B cell (primary cell): Measurements from ENCODE around the gene ARHGAP26. TPM values are rescaled to one million over a fixed set of nuclear protein-coding genes. Genes with fewer than 3 reads are reported as not detected.

Experiments used
- ATAC-seq: fragments of 200-7000 bp; cut with Tn5 transposase; one replicate; pipeline ENCODE4 v1.10.0; 2021; ENCODE audit warnings: low read depth, mild to moderate bottlenecking, moderate number of reproducible peaks, moderate library complexity
- CTCF ChIA-PET: fragments of 350-600 bp; sonication (Branson Sonifier 250); formaldehyde crosslinking; loops from one replicate; lab custom pipeline; 2021; ENCODE audit warnings: antibody characterized with exemption, inconsistent platforms; lab: Charles Lee
- POLR2A ChIA-PET: fragments of 350-600 bp; sonication (Branson Sonifier 250); formaldehyde crosslinking; loops from one replicate; lab custom pipeline; 2021; ENCODE audit warnings: antibody characterized with exemption; lab: Charles Lee
- DNase-seq: peaks from one replicate; pipeline ENCODE4 v3.0.0; 2013
- H2AFZ ChIP-seq: 2 replicates; pipeline ENCODE4 v1.6.1; 2012; ENCODE audit warnings: mild to moderate bottlenecking, low read depth, low read length; ENCODE audit not compliant: insufficient read depth, poor library complexity, severe bottlenecking
- H3K27ac ChIP-seq, 2 donors: 1 replicate in 1 of 2; 2 replicates in 1 of 2; pipeline ENCODE4 v1.5.1; 2012 to 2013; ENCODE audit warnings: low read length in 2 of 2, mild to moderate bottlenecking in 2 of 2, moderate library complexity in 1 of 2
- H3K27me3 ChIP-seq, 4 experiments: fragments of 200-600 bp in 1 of 4; sonication (generic) in 1 of 4; replicated peaks in 1 of 4; 1 replicate in 2 of 4; 2 replicates in 2 of 4; pipeline versions ENCODE4 v1.6.1 to v1.7.0; 2013 to 2016; ENCODE audit warnings: low read length in 3 of 4, mild to moderate bottlenecking in 2 of 4, mixed read lengths in 1 of 4, moderate library complexity in 1 of 4; ENCODE audit not compliant: insufficient read depth in 4 of 4, control insufficient read depth in 3 of 4; ENCODE audit errors: control extremely low read depth in 1 of 4
- H3K36me3 ChIP-seq, 2 experiments: replicated peaks in 1 of 2; 1 replicate in 1 of 2; 2 replicates in 1 of 2; pipeline versions ENCODE4 v1.6.1 to v1.7.1; 2013; ENCODE audit warnings: low read length in 1 of 2; ENCODE audit not compliant: insufficient read depth in 2 of 2, control insufficient read depth in 1 of 2; ENCODE audit errors: control extremely low read depth in 1 of 2, extremely low read depth in 1 of 2
- H3K4me1 ChIP-seq, 2 donors: fragments of 200-600 bp in 1 of 2; sonication (generic) in 1 of 2; 1 replicate in 1 of 2; 2 replicates in 1 of 2; pipeline versions ENCODE4 v1.5.1 to v1.6.1; 2013 to 2017; ENCODE audit warnings: low read length in 2 of 2; ENCODE audit not compliant: control insufficient read depth in 2 of 2, insufficient read depth in 2 of 2
- H3K4me2 ChIP-seq: replicated peaks from 2 replicates; pipeline ENCODE3; 2012; ENCODE audit warnings: mild to moderate bottlenecking, low read depth, low read length; ENCODE audit not compliant: poor library complexity, severe bottlenecking
- H3K4me3 ChIP-seq, 5 experiments: fragments of 200-600 bp in 1 of 5; sonication (generic) in 1 of 5; 1 replicate in 3 of 5; 2 replicates in 2 of 5; pipeline versions ENCODE4 v1.5.1 to v1.7.0; 2011 to 2016; ENCODE audit warnings: low read length in 4 of 5, mild to moderate bottlenecking in 4 of 5, low read depth in 2 of 5, control low read depth in 1 of 5, moderate library complexity in 1 of 5; ENCODE audit not compliant: insufficient read depth in 1 of 5; ENCODE audit errors: control extremely low read depth in 1 of 5, extremely low read depth in 1 of 5
- H3K79me2 ChIP-seq: fragments of 200-600 bp; sonication (generic); one replicate; pipeline ENCODE4 v1.6.0; 2016; ENCODE audit warnings: low read length; ENCODE audit not compliant: control insufficient read depth, insufficient read depth
- H3K9ac ChIP-seq: fragments of 200-600 bp; sonication (generic); 2 replicates; pipeline ENCODE4 v1.6.1; 2017; ENCODE audit warnings: mild to moderate bottlenecking, low read length, moderate library complexity
- H3K9me3 ChIP-seq, 3 donors: one replicate each; pipeline versions ENCODE4 v1.6.1 to v1.7.1; 2013; ENCODE audit warnings: low read length in 2 of 3; ENCODE audit not compliant: control insufficient read depth in 2 of 3, insufficient read depth in 1 of 3; ENCODE audit errors: control extremely low read depth in 1 of 3
- H4K20me1 ChIP-seq: 2 replicates; pipeline ENCODE4 v1.6.0; 2012; ENCODE audit warnings: mild to moderate bottlenecking, low read length; ENCODE audit not compliant: insufficient read depth, control insufficient read depth, poor library complexity, severe bottlenecking
- H3K27ac Mint-ChIP-seq: one replicate; pipeline ENCODE4 v1.8.0; 2021; ENCODE audit warnings: mixed read lengths
- H3K27me3 Mint-ChIP-seq: one replicate; pipeline ENCODE4 v1.8.0; 2021; ENCODE audit warnings: mixed read lengths
- H3K4me1 Mint-ChIP-seq: one replicate; pipeline ENCODE4 v1.8.0; 2021; ENCODE audit warnings: mixed read lengths
- H3K4me3 Mint-ChIP-seq: one replicate; pipeline ENCODE4 v1.8.0; 2021; ENCODE audit warnings: mixed read lengths
- H3K9me3 Mint-ChIP-seq: one replicate; pipeline ENCODE4 v1.8.0; 2022; ENCODE audit warnings: mixed read lengths; ENCODE audit not compliant: insufficient read depth
- EZH2 ChIP-seq: IDR thresholded peaks from 2 replicates; pipeline ENCODE4 v1.6.1; 2012; ENCODE audit warnings: borderline replicate concordance, low read depth, mild to moderate bottlenecking, moderate library complexity, low read length; ENCODE audit not compliant: insufficient read depth, poor library complexity, severe bottlenecking
- WGBS: methylation state at CpG from one replicate; pipeline ENCODE4 v1.1.5; 2013; ENCODE audit warnings: missing lambda C conversion rate; ENCODE audit not compliant: insufficient coverage; 5-methylcytosine and 5-hydroxymethylcytosine counted together
- intact Hi-C: fragments of 100-400 bp; cut with micrococcal nuclease; formaldehyde crosslinking; loops from one replicate; pipeline ENCODE4 v1.10.0; 2022
- polyA plus RNA-seq: library from polyadenylated mRNA; depleted of rRNA; stranded (reverse); fragments of >200 nt; gene quantifications from 2 replicates; pipeline ENCODE4 v1.2.3, GENCODE V29; 2012
- total RNA-seq, 2 donors: library from RNA; stranded (reverse); fragments of 120-200 nt in 1 of 2; gene quantifications; 1 replicate in 1 of 2; 2 replicates in 1 of 2; pipeline versions ENCODE4 v1.2.3 to v1.2.4, GENCODE V29; 2013 to 2022
- TF ChIP-seq, protein P1 (sequence below): fragments of 200-600 bp; IDR thresholded peaks from one replicate; pipeline ENCODE4 v1.8.0; 2022; ENCODE audit warnings: antibody characterized with exemption, mild to moderate bottlenecking

ARHGAP26 gene
- total and polyA plus RNA-seq, 2 donors (not counting 1 experiment from before 2014, with no cell fraction given), result 1.8 to 22.5 TPM

DNA sequence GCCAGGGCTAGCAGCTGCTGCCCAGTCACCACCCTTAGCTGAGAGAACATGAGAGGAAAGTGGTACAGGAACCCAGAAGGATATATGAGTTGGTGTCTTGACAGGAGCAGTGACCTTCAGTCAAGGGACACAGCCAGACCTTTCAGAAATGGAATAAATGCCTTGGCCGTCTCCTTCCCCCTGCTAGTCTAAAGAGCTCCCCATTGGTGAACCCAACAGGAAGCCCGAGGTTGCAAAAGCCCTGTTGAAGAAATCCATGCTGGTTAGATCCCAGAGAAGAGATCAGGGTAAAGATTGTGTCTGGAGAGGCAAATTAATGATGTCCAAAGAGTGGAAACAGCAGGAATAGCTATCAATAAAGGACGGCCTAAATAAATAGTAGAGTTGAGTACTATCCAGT lies 388.9 kb downstream of the ARHGAP26 start:
- ATAC-seq, result no peak
- H3K27me3 Mint-ChIP-seq, result no peaks in the 10 kb centered on the region
- Histone ChIP-seq H3K79me2 (no peaks in the 10 kb centered on the region), H2AFZ (no peak overlapping the region), H3K9ac (no peak overlapping the region), H3K9me3 (no peaks in the 10 kb centered on the region), H3K36me3 (peaks cover 0 to 2% of the 10 kb centered on the region in 2 experiments), H3K4me3 (no peak overlapping the region), H3K27ac (no peak overlapping the region), H4K20me1 (no peaks in the 10 kb centered on the region), H3K27me3 (no peaks in the 10 kb centered on the region), H3K4me2 (no peak overlapping the region), H3K4me1 (no peaks in the 10 kb centered on the region)
- TF ChIP-seq, protein P1, sequence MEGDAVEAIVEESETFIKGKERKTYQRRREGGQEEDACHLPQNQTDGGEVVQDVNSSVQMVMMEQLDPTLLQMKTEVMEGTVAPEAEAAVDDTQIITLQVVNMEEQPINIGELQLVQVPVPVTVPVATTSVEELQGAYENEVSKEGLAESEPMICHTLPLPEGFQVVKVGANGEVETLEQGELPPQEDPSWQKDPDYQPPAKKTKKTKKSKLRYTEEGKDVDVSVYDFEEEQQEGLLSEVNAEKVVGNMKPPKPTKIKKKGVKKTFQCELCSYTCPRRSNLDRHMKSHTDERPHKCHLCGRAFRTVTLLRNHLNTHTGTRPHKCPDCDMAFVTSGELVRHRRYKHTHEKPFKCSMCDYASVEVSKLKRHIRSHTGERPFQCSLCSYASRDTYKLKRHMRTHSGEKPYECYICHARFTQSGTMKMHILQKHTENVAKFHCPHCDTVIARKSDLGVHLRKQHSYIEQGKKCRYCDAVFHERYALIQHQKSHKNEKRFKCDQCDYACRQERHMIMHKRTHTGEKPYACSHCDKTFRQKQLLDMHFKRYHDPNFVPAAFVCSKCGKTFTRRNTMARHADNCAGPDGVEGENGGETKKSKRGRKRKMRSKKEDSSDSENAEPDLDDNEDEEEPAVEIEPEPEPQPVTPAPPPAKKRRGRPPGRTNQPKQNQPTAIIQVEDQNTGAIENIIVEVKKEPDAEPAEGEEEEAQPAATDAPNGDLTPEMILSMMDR, result no peak
- TF ChIP-seq EZH2, result no peak
- CTCF ChIA-PET, result interaction anchor here (0.6 kb wide), 1 partner anchor 161 kb away, joined by 3 read pairs; no protein-coding TSS in a partner anchor
- H3K27ac Mint-ChIP-seq, result no peak overlapping the region
- WGBS, result 100% methylated on average over 1 of the region's 3 CpGs
- no peak for DNase-seq
- POLR2A ChIA-PET, result no interaction called here
- H3K4me1 Mint-ChIP-seq, result no peaks in the 10 kb centered on the region
- intact Hi-C loops, result no loop called here
- no peak overlapping the region for H3K4me3 Mint-ChIP-seq
- H3K9me3 Mint-ChIP-seq, result no peaks in the 10 kb centered on the region

DNA sequence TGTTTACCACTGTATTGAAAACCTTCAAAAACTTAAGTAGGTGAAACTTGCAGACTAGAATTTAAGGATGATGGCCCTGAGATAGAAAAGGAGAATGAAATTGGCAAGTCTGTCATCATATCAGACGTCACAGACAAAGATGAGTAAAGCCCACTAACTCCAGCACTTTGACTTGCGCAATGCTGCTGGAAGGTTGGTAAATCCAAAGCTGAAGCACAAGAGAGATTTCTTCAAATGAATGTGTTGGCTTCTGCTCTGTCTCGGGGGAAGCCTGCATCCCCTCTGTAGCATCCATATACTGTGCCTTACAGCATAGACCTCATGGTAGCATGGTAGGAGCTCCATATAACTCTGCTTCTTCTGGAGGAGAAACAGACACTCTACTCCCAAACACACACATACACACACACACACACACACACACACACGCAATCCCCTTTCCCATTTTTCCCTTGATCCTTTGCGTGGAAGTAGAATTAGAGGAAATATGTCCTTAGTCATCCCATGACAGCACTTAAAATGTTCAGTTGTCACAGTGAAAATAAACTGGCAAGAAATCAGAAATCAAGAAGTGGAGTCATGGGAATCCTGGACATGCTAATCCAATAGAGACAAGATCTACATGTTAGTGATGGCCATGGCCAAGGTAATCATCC lies 391.8 kb downstream of the ARHGAP26 start:
- Histone ChIP-seq H3K36me3 (peaks cover 0 to 2% of the 10 kb centered on the region in 2 experiments), H3K27ac (no peak overlapping the region), H3K4me2 (no peak overlapping the region), H3K27me3 (no peaks in the 10 kb centered on the region), H3K9ac (no peak overlapping the region), H4K20me1 (no peaks in the 10 kb centered on the region), H3K4me3 (no peak overlapping the region), H3K9me3 (no peaks in the 10 kb centered on the region), H3K4me1 (peaks cover 5 to 7% of the 10 kb centered on the region in 2 donors), H2AFZ (no peak overlapping the region), H3K79me2 (no peaks in the 10 kb centered on the region)
- WGBS, result 100% methylated on average over 2 of the region's 5 CpGs
- TF ChIP-seq, protein P1, result no peak
- no peak for TF ChIP-seq EZH2
- Mint-ChIP-seq H3K27me3 (no peaks in the 10 kb centered on the region), H3K4me3 (no peak overlapping the region), H3K9me3 (no peaks in the 10 kb centered on the region), H3K27ac (no peak overlapping the region), H3K4me1 (peaks cover 11% of the 10 kb centered on the region)
- no peak for DNase-seq
- intact Hi-C loops, result no loop called here
- ChIA-PET POLR2A (no interaction called here), CTCF (interaction anchor here (0.8 kb wide), 1 partner anchor 10 kb away, joined by 3 read pairs; no protein-coding TSS in a partner anchor)
- no peak for ATAC-seq
